GM19023 (cell line): Measurements from ENCODE around the gene RASEF.
"Not testable (repeated sequence)": the region's sequence is repeated elsewhere in the genome, so short reads cannot be mapped to it uniquely, and the experiment has no call there.

ENCODE experiments used
- ATAC-seq: cut with Tn5 transposase; IDR thresholded peaks from one replicate; pipeline ENCODE4 v1.9.1; 2021; ENCODE audit warnings: mild to moderate bottlenecking, moderate library complexity; ENCODE audit not compliant: unreplicated experiment

RASEF gene

DNA sequence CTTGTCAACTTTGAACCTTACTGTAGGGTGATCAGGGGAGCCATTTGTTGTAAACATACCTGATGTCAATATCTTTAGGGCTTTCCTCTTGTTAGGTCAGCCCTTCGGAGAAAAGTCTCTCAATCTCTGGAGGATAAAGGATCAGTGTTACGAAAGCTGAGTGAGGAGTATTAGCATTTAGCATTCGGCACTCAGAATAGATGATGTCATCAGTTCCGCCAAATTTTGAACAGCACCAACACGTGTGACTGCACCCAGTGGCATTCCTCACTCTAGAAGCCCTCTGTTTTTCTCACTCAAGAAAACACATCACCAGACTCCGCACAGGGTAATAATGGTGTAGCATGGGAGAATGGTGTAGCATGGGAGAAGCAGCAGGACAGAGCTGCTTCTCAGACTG lies 87.8 kb downstream of the RASEF start:
- ATAC-seq = no peak

DNA sequence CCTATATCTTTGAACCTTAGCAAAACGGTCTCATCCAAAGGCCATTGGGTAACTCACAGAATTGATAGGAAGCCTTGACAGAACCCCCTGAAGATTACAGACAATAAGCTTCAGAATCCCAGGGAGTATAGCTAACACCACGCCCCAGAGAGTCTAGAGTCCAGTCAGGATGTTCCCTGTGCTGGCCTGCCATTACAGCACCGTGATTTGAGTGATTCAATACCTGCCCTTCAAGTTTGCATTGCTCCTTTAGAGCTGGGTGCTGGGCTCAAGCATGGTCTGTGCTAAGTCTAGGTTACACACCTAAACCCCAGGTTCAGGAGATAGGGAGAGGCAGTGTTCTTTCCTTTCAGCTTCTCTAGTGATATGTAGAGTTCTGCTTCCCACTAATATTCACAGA lies 90.5 kb downstream of the RASEF start:
- no peak for ATAC-seq

DNA sequence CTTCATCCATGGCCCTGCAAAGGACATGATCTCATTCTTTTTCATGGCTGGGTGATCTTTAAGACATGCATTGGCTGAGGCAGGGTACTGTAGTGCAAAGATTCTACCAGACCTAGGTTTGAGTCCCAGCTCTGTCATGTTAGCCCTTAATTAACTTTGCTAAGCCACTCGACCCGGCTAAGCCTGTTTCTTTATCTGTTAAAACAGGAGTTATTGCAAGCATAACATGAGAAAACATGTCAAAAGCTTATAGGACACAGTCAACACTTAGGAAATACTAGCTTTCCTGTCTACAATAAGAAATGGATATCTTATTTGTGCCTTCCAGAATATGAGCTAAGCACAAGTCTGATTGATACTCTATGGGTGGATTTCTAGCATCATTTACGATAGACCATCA lies 92.6 kb downstream of the RASEF start:
- ATAC-seq = no peak

DNA sequence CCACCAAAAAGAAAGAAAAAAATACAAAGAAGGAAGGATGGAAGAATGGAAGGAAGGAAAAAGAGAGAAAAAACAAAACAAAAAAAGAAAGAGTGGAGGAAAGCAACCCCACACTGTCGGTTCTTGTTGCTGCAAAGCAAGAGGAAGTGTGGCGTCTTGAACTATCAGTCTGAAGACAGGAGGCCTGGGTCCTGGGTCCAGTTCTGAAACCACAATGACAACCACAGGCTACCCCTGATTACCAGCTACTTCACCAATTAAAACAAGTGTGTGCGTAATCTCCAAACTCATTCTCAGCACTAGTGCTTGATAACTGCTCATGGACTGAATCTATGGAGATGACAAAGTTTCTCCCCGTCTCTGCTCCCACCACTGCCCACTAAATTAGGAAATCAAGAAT lies 93.7 kb downstream of the RASEF start:
- no peak for ATAC-seq

DNA sequence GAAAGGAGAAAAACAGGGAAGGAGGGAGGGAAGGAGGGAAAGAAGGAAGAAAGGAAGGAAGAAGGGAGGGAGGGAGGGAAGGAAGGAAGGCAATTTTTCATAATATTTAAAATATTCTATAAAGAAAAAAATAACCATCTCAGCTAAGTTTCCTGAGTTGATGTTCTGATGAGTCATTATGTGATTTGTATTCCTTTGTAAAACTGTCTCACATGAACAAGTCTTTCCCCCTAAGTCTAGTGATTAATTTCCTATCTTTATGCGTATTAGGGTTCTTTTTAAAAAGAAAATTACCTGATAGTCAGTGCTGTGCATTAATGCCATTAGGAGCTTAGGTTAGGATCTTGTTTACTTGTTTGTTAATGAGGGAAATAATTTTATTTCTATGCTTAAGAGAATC lies 94.1 kb downstream of the RASEF start:
- ATAC-seq = no peak

DNA sequence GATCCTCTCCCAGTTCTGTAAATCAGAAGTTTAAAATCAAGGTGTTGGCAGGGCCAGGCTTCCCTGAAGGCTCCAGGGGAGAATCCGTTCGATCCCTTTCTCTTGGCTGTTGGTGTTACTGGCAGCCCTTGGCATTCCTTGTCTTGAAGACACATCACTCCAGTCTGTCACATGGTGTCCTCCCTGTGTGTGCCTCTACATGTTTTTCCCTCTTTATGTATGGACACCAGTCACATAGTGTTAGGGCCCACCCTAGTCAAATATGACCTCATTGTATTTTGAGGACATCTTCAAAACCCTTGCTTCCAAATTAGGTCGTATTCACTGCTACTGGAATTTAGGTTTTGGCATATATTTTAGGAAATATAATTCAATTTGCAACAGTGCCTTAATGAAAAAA lies 94.6 kb downstream of the RASEF start:
- ATAC-seq = no peak

DNA sequence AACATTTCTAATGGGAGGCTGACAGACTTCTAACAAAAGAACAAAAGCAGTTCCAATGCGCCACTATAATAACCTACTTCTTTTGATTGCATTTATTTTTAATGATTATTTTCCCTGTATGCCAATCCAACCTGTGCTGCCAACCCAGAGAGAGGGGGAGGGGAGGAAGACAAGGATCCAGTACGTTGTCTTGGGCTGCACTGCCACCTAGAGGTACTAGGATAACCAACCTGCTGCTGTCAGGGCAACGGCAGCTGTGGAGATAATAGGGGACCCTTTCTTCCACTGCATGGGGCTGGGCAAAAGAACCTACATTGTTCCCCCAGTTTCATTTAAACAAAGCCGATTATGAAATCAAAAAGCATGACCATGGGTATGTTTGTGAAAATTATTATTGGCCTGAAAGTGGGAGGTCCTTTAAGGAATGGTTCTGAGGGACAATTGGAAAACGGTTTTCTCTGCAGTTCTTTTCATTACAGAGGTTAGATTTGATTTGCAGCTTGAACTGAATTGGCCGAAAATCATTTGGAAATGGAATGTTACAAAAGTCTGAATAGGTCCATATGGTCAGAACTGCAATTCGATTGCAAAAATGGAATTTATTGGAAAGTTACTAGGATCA lies 101.3 kb downstream of the RASEF start:
- ATAC-seq = peak; percentile 98

DNA sequence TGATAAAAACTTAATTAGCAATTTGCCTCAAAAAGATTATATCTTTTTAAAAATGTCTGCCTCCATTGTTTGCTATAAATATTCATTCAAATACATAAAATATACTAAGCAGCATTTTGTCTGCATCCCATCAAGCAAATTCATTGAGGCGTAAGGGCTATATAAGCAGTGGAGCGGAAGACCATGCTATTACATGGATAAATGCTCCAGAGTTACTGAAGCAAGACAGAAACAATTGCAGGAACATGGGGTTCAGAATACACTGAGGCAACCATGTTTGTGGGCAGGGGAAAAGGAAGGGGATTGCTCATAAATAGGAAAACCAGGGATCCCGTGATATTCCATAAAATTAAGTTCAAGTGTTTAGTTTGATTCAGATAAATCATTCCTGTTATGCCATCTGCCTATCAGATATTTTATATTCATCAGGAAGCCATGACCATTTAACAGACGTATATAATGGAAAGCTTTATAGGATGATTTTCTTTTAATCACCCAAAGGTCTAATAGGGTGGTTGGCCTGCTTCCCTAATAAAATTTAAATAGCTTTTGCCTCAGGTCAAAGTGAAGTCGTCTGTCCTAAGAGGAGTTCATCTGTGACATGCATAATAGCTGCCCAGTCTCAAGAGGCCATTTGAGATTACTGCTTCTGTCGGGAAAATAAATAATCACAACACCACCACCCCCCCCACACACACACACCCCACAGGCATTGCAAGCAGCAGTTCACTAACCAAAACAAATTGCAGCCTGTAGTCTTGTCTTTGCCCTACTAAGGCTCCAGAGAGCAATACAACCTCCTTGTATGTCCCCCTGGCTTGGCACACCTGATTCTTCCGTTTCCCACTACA lies 105.2 kb downstream of the RASEF start:
- ATAC-seq = no peak

DNA sequence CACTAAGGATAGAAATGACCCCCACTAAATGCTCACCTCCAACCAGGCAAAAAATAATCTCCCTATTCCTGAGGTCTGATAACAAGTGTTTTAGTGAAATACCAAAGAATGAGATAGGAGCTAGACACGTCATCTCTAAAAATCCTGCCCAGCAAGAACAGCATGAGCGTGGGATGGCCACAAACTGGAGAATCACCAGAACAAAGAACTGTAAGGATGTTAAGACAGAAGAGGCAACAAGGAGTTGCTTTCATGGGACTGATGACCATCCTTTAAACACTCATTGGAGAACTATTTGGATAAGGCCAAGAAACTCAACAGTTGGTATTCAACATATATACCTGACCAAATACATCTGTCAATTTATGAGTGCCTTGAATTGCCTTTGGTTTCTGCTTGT lies 113.7 kb downstream of the RASEF start:
- no peak for ATAC-seq

DNA sequence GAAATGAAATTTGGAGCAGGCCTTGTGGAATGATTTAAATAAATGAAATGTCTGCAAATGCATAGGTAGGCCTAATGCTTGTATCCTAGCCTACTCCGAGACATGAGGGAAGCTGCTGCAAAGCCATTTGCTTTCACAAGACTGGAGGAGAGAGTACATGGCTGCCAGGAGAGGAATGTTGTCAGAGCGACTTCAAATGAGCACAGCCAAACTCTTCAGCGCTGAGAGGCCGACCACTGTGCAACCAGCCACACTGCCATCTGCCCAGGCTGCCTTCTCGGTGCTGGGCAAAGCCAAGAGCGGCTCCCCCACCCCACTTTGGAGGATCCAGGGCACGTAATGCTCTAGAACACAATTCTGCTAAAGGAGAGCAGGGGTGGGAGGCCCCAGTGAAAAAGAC lies 122.6 kb downstream of the RASEF start:
- ATAC-seq = no peak

DNA sequence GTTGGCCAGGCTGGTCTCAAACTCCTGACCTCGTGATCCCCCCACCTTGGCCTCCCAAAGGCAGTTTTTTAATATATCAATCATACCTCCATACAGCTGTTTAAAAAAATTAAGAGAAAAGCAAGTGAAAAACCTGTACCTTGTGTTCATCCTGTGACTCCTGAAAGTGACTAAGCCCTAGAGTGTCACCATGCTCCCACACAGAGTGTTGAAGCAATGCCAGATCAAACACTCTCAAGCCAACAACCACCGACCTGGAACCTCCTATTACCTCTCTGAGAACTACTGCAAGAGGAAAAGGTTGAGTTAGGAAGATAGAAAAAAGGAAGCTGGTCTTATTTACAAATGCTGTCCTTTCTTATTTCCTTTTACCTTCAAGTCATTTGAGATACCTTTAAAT lies 123.5 kb downstream of the RASEF start:
- no peak for ATAC-seq

DNA sequence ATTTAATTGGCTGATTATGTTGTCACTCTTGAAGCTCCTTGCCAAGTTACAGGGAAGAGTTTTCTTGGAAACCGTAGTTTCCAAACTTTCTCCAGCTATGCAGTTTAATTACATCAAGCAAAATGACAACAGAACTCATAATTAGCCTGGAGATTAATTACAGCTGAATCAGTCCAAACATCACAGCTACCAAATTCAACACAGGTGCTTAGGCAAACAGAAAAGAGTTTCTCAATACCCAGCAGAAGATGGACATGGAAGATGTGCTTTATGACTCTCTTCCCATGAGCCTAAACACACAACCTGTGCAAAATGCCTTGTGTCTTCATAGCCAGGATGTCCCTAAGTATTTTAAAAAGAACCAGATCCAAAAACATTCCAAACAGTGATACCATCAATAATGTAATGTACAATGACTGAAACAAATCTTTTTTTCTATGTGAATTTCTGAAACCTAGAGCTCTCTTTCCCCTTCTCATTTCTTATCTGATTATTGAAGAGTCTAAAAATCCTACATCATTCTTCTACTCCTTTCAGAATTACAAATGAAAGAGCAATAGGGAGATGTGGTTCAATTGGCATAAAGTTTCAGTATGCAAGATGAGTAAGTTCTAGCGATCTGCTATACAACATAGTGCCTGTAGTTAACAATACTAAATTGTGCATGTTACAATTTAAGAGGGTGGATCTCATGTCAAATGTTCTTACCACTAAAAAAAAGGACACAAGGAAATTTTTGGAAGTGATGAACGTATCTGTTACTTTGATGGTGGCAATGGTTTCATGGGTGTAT lies 124.3 kb downstream of the RASEF start:
- no peak for ATAC-seq

DNA sequence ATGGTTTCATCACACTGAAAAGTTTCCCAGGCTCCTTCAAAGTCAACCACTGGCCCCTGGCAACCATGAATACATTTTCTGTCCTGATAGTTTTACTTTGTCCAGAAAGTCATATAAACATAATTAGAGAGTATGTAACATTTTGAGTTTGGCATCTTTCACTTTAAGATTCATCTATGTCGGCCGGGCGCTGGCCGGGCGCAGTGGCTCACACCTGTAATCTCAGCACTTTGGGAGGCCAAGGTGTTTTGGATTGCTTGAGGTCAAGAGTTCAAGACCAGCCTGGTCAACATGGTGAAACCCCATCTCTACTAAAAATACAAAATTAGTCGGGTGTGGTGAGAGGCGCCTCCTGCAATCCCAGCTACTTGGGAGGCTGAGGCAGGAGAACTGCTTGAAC lies 126.4 kb downstream of the RASEF start:
- not testable (repeated sequence) for ATAC-seq

DNA sequence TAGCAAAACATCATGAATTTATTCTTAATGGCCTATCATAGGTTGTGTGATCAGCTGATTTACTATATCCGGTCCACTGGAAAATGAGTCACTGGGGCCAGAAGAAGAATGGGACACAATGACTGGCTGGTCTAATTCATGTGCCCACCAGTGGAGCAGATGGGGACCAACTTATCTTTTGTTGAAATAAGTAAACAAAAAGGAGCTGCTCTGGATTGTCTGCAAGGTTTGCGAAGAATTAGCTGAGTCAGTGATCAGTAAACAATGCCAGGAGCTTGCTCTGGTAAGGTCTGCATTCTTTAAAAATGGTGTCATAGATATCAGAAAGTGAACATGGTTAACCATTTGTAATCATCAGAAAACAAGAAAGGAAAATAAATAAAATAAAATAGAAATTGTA lies 128.0 kb downstream of the RASEF start:
- ATAC-seq = no peak

DNA sequence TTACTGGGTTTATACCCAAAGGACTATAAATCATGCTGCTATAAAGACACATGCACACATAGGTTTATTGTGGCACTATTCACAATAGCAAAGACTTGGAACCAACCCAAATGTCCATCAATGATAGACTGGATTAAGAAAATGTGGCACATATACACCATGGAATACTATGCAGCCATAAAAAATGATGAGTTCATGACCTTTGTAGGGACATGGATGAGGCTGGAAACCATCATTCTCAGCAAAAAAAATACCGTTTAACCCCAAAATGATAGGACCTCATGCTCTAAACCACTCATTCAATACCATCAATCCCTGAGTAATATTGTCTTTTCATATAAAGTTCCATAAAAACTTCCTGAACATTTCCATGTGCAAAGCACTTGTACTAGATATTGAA lies 128.9 kb downstream of the RASEF start:
- not testable (repeated sequence) for ATAC-seq

DNA sequence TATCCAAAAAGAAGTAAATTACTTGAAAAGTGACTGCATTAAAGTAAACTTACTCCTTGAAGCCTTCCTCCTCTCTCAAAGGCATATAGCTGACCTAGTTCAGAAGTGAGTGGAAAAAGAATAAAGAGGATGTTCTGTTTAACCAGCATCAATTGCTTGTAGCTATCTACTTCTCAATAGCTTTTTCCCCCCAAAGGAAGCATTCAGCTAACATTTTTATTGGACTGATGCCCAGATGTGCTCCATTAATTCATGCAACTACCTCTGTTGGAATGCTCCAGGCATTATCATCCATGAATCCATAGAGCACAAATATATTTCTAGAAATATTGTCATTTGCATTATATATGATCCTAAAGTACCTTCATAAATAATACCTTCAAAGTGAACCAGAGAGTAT lies 132.8 kb downstream of the RASEF start:
- ATAC-seq = no peak
